NCI-H526 treated with DMSO at 0.1 percent for 48 hours (cell line): ENCODE data around the gene LCE4A.
"Not testable (repeated sequence)": the region's sequence is repeated elsewhere in the genome, so short reads cannot be mapped to it uniquely, and the experiment has no call there.

Source experiments
- DNase-seq: peaks from one replicate; lab custom pipeline; 2025; lab: John Stamatoyannopoulos, UW

Gene LCE4A

GRCh38 chr1:152707860-152708259 lies at the start of gene LCE4A:
TSS of gene LCE4A (plus strand) at chr1:152708160. CDS start at chr1:152709076, 916 bp downstream.
- DNase-seq: no peak

GRCh38 chr1:152658649-152659048 lies 49.3 kb upstream of the LCE4A start:
- DNase-seq: no peak

- no peak for DNase-seq
Measured at GRCh38 chr1:152663098-152663497, 44.9 kb upstream of the LCE4A start, which contains the start of gene LCE2D. TSS of gene LCE2D (plus strand) at chr1:152663380. CDS start at chr1:152664106, 726 bp downstream.

GRCh38 chr1:152666171-152666570 lies 41.8 kb upstream of the LCE4A start:
- not testable (repeated sequence) for DNase-seq

- DNase-seq: no peak
Measured at GRCh38 chr1:152667648-152668047, 40.3 kb upstream of the LCE4A start.

GRCh38 chr1:152673016-152673415 lies 34.9 kb upstream of the LCE4A start:
- no peak for DNase-seq

GRCh38 chr1:152674983-152675382 lies 33.0 kb upstream of the LCE4A start, which contains the start of gene LCE2C:
TSS of gene LCE2C (plus strand) at chr1:152675279. CDS start at chr1:152676016, 737 bp downstream.
- DNase-seq: not testable (repeated sequence)

GRCh38 chr1:152679459-152679858 lies 28.5 kb upstream of the LCE4A start:
- no peak for DNase-seq

- DNase-seq: no peak
Measured at GRCh38 chr1:152681616-152682015, 26.3 kb upstream of the LCE4A start.

- no peak for DNase-seq
Measured at GRCh38 chr1:152683846-152684245, 24.1 kb upstream of the LCE4A start.

GRCh38 chr1:152685823-152686222 lies 22.1 kb upstream of the LCE4A start, which contains the start of gene LCE2B:
TSS of gene LCE2B (plus strand) at chr1:152686123. CDS start at chr1:152686844, 721 bp downstream.
- DNase-seq: not testable (repeated sequence)

GRCh38 chr1:152697701-152698600 lies 10.0 kb upstream of the LCE4A start, which contains the start of gene LCE2A:
TSS of gene LCE2A (plus strand) at chr1:152698345. CDS start at chr1:152698902, 557 bp downstream.
- DNase-seq: no peak

GRCh38 chr1:152699746-152700145 lies 8.2 kb upstream of the LCE4A start:
- no peak for DNase-seq

- no peak for DNase-seq
Measured at GRCh38 chr1:152718238-152718637, 10.3 kb downstream of the LCE4A start.

- no peak for DNase-seq
Measured at GRCh38 chr1:152725261-152725660, 17.3 kb downstream of the LCE4A start.

- DNase-seq: no peak
Measured at GRCh38 chr1:152728986-152729385, 21.0 kb downstream of the LCE4A start.

- no peak for DNase-seq
Measured at GRCh38 chr1:152735648-152736047, 27.7 kb downstream of the LCE4A start.

- DNase-seq: no peak
Measured at GRCh38 chr1:152737997-152738396, 30.0 kb downstream of the LCE4A start.

- no peak for DNase-seq
Measured at GRCh38 chr1:152739841-152740240, 31.9 kb downstream of the LCE4A start.

GRCh38 chr1:152741656-152742055 lies 33.7 kb downstream of the LCE4A start:
- DNase-seq: no peak

GRCh38 chr1:152743371-152744145 lies 35.6 kb downstream of the LCE4A start:
- DNase-seq: no peak

GRCh38 chr1:152745289-152745704 lies 37.3 kb downstream of the LCE4A start:
- no peak for DNase-seq
